IPS-NIHi11 (cell line): ENCODE results near the gene HHIP.
A peak's percentile ranks its signal among the peaks of the same experiment; 100 is the strongest.

Source experiments
- DNase-seq: peaks from one replicate; pipeline ENCODE4 v3.0.0; 2012; ENCODE audit warnings: mixed read lengths, low spot score

HHIP gene

GRCh38 chr4:144705601-144706590 lies 59.9 kb downstream of the HHIP start:
- DNase-seq = no peak

- peak; percentile 7 for DNase-seq
These were observed 63.2 kb downstream of the HHIP start for GRCh38 chr4:144709159-144709558.

- DNase-seq = peak; percentile 10
These were observed 64.0 kb downstream of the HHIP start for GRCh38 chr4:144709793-144710525.

GRCh38 chr4:144710526-144710912 lies 64.6 kb downstream of the HHIP start:
- no peak for DNase-seq

- DNase-seq = no peak
These were observed 65.9 kb downstream of the HHIP start for GRCh38 chr4:144711700-144712456.

- DNase-seq = no peak
These were observed 66.8 kb downstream of the HHIP start for GRCh38 chr4:144712775-144713174.

- no peak for DNase-seq
These were observed 68.2 kb downstream of the HHIP start for GRCh38 chr4:144714166-144714565.

GRCh38 chr4:144715230-144715629 lies 69.3 kb downstream of the HHIP start:
- no peak for DNase-seq

GRCh38 chr4:144716778-144717177 lies 70.8 kb downstream of the HHIP start:
- DNase-seq = no peak

GRCh38 chr4:144718958-144719512 lies 73.1 kb downstream of the HHIP start:
- no peak for DNase-seq

- DNase-seq = no peak
These were observed 74.5 kb downstream of the HHIP start for GRCh38 chr4:144720491-144720890.

GRCh38 chr4:144721994-144722393 lies 76.0 kb downstream of the HHIP start:
- DNase-seq = no peak

- DNase-seq = no peak
These were observed 77.5 kb downstream of the HHIP start for GRCh38 chr4:144723471-144723870.

GRCh38 chr4:144729175-144729574 lies 83.2 kb downstream of the HHIP start:
- DNase-seq = no peak

- DNase-seq = no peak
These were observed 86.8 kb downstream of the HHIP start for GRCh38 chr4:144732584-144733428.

GRCh38 chr4:144733566-144733965 lies 87.6 kb downstream of the HHIP start:
- DNase-seq = no peak

- peak; percentile 27 for DNase-seq
These were observed 88.6 kb downstream of the HHIP start for GRCh38 chr4:144734522-144734921.

- DNase-seq = no peak
These were observed 92.7 kb downstream of the HHIP start for GRCh38 chr4:144738649-144739048.

- DNase-seq = no peak
These were observed 93.6 kb downstream of the HHIP start for GRCh38 chr4:144739511-144740033.

- DNase-seq = no peak
These were observed 94.4 kb downstream of the HHIP start for GRCh38 chr4:144740316-144740715.
